GM19452 (cell line): ENCODE data around the gene SNX9.
A peak's percentile ranks its signal among the peaks of the same experiment; 100 is the strongest.
"Not testable (repeated sequence)": the region's sequence is repeated elsewhere in the genome, so short reads cannot be mapped to it uniquely, and the experiment has no call there.

ENCODE experiments used
- ATAC-seq: cut with Tn5 transposase; IDR thresholded peaks from one replicate; pipeline ENCODE4 v1.9.1; 2021; ENCODE audit not compliant: unreplicated experiment

SNX9 gene

GRCh38 chr6:157830354-157831017 lies 7.4 kb downstream of the SNX9 start:
- peak; percentile 95 for ATAC-seq

GRCh38 chr6:157831018-157831369 lies 7.9 kb downstream of the SNX9 start:
- no peak for ATAC-seq

- ATAC-seq = no peak
Observed at GRCh38 chr6:157831424-157832249, 8.6 kb downstream of the SNX9 start.

GRCh38 chr6:157832250-157832967 lies 9.4 kb downstream of the SNX9 start:
- no peak for ATAC-seq

- no peak for ATAC-seq
Observed at GRCh38 chr6:157834549-157834948, 11.5 kb downstream of the SNX9 start.

- no peak for ATAC-seq
Observed at GRCh38 chr6:157838718-157839430, 15.8 kb downstream of the SNX9 start.

GRCh38 chr6:157839606-157840005 lies 16.6 kb downstream of the SNX9 start:
- no peak for ATAC-seq

- ATAC-seq = no peak
Observed at GRCh38 chr6:157840261-157840660, 17.2 kb downstream of the SNX9 start.

GRCh38 chr6:157840776-157841175 lies 17.7 kb downstream of the SNX9 start:
- peak; percentile 35 for ATAC-seq

GRCh38 chr6:157841211-157841840 lies 18.3 kb downstream of the SNX9 start:
- peak; percentile 81 for ATAC-seq

- ATAC-seq = no peak
Observed at GRCh38 chr6:157842212-157842611, 19.2 kb downstream of the SNX9 start.

- not testable (repeated sequence) for ATAC-seq
Observed at GRCh38 chr6:157844196-157844595, 21.1 kb downstream of the SNX9 start.

- ATAC-seq = no peak
Observed at GRCh38 chr6:157845493-157846259, 22.6 kb downstream of the SNX9 start.

GRCh38 chr6:157847846-157848245 lies 24.8 kb downstream of the SNX9 start:
- no peak for ATAC-seq

- no peak for ATAC-seq
Observed at GRCh38 chr6:157848693-157849092, 25.6 kb downstream of the SNX9 start.

- no peak for ATAC-seq
Observed at GRCh38 chr6:157849288-157850017, 26.4 kb downstream of the SNX9 start.

- ATAC-seq = no peak
Observed at GRCh38 chr6:157850030-157850429, 27.0 kb downstream of the SNX9 start.

GRCh38 chr6:157853018-157853805 lies 30.2 kb downstream of the SNX9 start:
- ATAC-seq = no peak
